K562 (cell line): Measurements from ENCODE around the gene UBXN11. TPM values are rescaled to one million over a fixed set of nuclear protein-coding genes. Genes with fewer than 3 reads are reported as not detected.

Experiments
- DDX20 ChIP-seq: fragments of 450-650 bp; IDR thresholded peaks from 2 replicates; pipeline ENCODE4 v1.6.1; 2016; ENCODE audit warnings: missing genetic modification characterization, low read depth, mild to moderate bottlenecking, missing compliant biosample characterization, moderate library complexity
- EP400 ChIP-seq: fragments of 450-650 bp; IDR thresholded peaks from 2 replicates; pipeline ENCODE4 v1.6.1; 2017; ENCODE audit warnings: antibody characterized with exemption, mild to moderate bottlenecking, moderate library complexity
- HDAC2 ChIP-seq: fragments of 450-650 bp; IDR thresholded peaks from 2 replicates; pipeline ENCODE4 v1.6.1; 2016; ENCODE audit warnings: mild to moderate bottlenecking
- JUND ChIP-seq, 2 experiments: IDR thresholded peaks; 2 replicates in 1 of 2; 3 replicates in 1 of 2; pipeline ENCODE4 v1.6.1; 2011; ENCODE audit warnings: borderline replicate concordance in 2 of 2, low read depth in 2 of 2, low read length in 2 of 2, improper control_type of control experiment in 1 of 2, missing biosample characterization in 1 of 2, missing genetic modification characterization in 1 of 2, missing genetic modification reagents in 1 of 2
- LARP7 ChIP-seq: fragments of 450-650 bp; IDR thresholded peaks from 2 replicates; pipeline ENCODE4 v1.6.1; 2016
- SMARCB1 ChIP-seq: IDR thresholded peaks from 2 replicates; pipeline ENCODE4 v1.6.1; 2011; ENCODE audit warnings: improper control_type of control experiment, low read depth; ENCODE audit not compliant: insufficient read length
- SREBF2 ChIP-seq: sonication (generic); formaldehyde crosslinking; IDR thresholded peaks from 2 replicates; pipeline ENCODE4 v1.4.0; 2020; ENCODE audit warnings: mild to moderate bottlenecking, missing genetic modification reagents
- YY1 ChIP-seq, 3 experiments: IDR thresholded peaks; 2 replicates each; pipeline ENCODE4 v1.6.1; 2011; ENCODE audit warnings: low read length in 2 of 3, mild to moderate bottlenecking in 2 of 3, moderate library complexity in 2 of 3, borderline replicate concordance in 1 of 3, control low read depth in 1 of 3, low read depth in 1 of 3; ENCODE audit not compliant: insufficient read depth in 3 of 3, insufficient replicate concordance in 2 of 3, control insufficient read depth in 1 of 3, insufficient read length in 1 of 3; ENCODE audit errors: extremely low read depth in 1 of 3
- ZNF12 ChIP-seq: sonication (generic); formaldehyde crosslinking; IDR thresholded peaks from 2 replicates; pipeline ENCODE4 v1.4.0; 2020; ENCODE audit warnings: mild to moderate bottlenecking, missing genetic modification reagents
- ZNF174 ChIP-seq: fragments of 250-450 bp; sonication (Bioruptor Pico); IDR thresholded peaks from 2 replicates; pipeline ENCODE4 v1.4.0; 2020; ENCODE audit warnings: mild to moderate bottlenecking
- ZNF695 ChIP-seq: fragments of 450-650 bp; formaldehyde crosslinking; IDR thresholded peaks from 2 replicates; pipeline ENCODE4 v1.4.0; 2020; ENCODE audit warnings: mild to moderate bottlenecking, moderate library complexity
- polyA plus RNA-seq, 8 experiments: library from polyadenylated mRNA; depleted of rRNA in 4 of 8; stranded (reverse) in 5 of 8; unstranded in 3 of 8; fragments of >200 nt; fragmentation: Nextera tagmentation in 2 of 8; fragmentation: Illumina TruSeq in 1 of 8; extraction: Ambion mirVana in 2 of 8; extraction: Trizol in 1 of 8; gene quantifications; 2 replicates each; pipeline versions ENCODE4 v1.2.1 to v1.2.3, GENCODE V29; 2011 to 2014; ENCODE audit warnings: inconsistent platforms in 1 of 8, missing spikeins in 1 of 8
- total RNA-seq, 7 experiments: library from RNA; depleted of rRNA in 6 of 7; stranded (reverse); fragments of >200 nt in 6 of 7; fragmentation: Illumina TruSeq in 2 of 7; extraction: Trizol in 2 of 7; gene quantifications; 2 replicates each; pipeline versions ENCODE4 v1.2.1 to v1.2.3, GENCODE V29; 2011 to 2021; ENCODE audit warnings: low replicate concordance in 1 of 7
- TF ChIP-seq, protein P1 (sequence below), 2 experiments: fragments of 450-650 bp; IDR thresholded peaks; 2 replicates each; pipeline ENCODE4 v1.6.1; 2016; ENCODE audit warnings: mild to moderate bottlenecking in 2 of 2, borderline replicate concordance in 1 of 2, low read depth in 1 of 2, moderate library complexity in 1 of 2
- TF ChIP-seq, protein P2 (sequence below): sonication (generic); formaldehyde crosslinking; IDR thresholded peaks from 2 replicates; pipeline ENCODE4 v1.9.0; 2022; ENCODE audit warnings: mild to moderate bottlenecking, missing genetic modification reagents
- TF ChIP-seq, protein P3 (sequence below): fragments of 150-350 bp; conservative IDR thresholded peaks from 2 replicates; pipeline ENCODE4 v1.6.1; 2014; ENCODE audit warnings: low read length

UBXN11 gene
- total and polyA plus RNA-seq, 9 of the 15 experiments (the other 6 are each of a cell fraction or from before 2014, with no cell fraction given) = 0.48 to 34.3 (median 11.3) TPM

DNA sequence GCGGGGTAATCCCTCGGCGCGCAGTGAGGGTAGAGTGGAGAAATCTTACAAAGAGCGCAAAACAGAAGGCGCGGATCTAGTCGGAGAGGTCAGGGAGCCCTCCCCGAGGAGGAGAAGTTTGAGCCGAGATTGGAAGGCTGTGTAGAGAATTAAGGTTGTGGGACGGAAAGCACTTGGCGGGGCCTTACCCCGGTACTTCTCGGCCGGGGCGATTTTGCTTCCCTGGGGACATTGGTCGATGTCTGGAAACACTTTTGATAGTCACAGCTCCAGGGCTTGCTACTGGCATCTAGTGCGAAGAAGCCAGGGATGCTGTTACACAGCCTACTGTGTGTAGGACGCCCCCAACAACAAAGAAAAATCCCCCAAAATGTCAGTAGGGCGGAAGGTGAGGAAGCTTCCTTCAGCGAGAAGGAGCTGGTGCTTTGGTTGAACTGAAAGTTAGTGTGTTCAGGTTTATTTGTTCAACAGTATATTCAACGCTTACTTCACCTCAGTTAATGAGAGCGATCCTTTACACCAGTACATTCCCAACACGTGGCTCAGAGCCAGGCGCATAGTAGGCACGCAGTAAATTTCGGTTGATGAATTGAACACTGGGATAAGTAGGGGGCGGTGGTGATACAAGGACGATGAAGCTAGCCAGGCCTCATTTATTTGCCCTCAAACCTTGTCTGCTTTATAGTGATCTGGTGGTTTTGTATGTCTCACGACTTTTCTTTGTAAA, 71.6 kb downstream of the UBXN11 start (continued):
- TF ChIP-seq, protein P1, sequence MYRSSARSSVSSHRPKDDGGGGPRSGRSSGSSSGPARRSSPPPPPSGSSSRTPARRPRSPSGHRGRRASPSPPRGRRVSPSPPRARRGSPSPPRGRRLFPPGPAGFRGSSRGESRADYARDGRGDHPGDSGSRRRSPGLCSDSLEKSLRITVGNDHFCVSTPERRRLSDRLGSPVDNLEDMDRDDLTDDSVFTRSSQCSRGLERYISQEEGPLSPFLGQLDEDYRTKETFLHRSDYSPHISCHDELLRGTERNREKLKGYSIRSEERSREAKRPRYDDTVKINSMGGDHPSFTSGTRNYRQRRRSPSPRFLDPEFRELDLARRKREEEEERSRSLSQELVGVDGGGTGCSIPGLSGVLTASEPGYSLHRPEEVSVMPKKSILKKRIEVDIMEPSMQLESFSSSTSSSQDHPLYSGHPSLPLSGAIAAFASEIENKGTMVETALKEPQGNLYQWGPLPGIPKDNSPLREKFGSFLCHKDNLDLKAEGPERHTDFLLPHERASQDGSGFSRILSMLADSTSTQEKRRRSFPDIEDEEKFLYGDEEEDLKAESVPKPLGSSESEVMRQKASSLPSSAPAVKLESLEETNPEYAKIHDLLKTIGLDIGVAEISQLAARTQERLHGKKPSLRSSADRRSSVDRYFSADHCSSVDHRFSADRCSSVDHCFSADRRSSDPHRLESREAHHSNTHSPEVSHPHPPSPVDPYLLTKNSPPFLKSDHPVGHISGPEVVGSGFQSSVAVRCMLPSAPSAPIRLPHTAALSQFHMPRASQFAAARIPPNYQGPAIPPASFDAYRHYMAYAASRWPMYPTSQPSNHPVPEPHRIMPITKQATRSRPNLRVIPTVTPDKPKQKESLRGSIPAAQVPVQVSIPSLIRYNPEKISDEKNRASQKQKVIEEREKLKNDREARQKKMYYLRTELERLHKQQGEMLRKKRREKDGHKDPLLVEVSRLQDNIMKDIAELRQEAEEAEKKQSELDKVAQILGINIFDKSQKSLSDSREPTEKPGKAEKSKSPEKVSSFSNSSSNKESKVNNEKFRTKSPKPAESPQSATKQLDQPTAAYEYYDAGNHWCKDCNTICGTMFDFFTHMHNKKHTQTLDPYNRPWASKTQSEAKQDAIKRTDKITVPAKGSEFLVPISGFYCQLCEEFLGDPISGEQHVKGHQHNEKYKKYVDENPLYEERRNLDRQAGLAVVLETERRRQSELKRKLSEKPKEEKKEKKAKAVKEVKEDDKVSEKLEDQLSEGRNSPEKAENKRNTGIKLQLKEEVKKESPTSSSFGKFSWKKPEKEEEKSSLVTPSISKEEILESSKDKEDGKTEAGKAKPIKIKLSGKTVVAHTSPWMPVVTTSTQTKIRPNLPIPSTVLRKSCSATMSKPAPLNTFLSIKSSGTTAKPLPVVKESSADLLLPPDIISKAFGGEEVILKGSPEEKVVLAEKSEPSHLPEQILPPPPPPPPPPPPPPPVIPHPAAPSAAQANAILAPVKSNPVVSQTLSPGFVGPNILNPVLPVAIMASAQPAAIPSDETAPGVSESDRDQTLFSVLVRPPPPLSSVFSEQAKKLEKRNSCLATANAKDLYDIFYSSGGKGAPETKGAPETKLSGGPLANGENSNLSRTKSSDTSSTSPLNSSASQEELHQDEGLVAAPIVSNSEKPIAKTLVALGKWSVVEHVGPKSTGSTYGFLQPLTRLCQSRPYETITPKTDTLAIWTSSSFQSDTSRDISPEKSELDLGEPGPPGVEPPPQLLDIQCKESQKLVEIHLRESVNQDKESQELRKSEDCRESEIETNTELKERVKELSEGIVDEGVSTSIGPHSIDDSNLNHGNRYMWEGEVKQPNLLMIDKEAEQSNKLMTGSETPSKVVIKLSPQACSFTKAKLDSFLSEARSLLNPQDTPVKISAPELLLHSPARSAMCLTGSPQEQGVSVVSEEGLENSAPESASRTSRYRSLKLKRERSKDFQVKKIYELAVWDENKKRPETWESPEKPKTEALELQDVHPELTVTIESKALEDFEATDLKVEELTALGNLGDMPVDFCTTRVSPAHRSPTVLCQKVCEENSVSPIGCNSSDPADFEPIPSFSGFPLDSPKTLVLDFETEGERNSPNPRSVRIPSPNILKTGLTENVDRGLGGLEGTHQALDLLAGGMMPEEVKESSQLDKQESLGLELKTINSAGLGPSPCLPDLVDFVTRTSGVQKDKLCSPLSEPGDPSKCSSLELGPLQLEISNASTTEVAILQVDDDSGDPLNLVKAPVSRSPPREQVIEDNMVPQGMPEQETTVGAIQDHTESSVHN (IDR thresholded peaks at IDR 0.05; ENCODE audit: borderline replicate concordance in 1 of 2, low read depth in 1 of 2) = no peak
- TF ChIP-seq, protein P2, sequence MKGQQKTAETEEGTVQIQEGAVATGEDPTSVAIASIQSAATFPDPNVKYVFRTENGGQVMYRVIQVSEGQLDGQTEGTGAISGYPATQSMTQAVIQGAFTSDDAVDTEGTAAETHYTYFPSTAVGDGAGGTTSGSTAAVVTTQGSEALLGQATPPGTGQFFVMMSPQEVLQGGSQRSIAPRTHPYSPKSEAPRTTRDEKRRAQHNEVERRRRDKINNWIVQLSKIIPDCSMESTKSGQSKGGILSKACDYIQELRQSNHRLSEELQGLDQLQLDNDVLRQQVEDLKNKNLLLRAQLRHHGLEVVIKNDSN (CRISPR knock-in tag) = peak; percentile 34; the same call in 1 of the 2 replicates
- TF ChIP-seq EP400 = peak; percentile 31
- TF ChIP-seq LARP7 = peak; percentile 76; the same call in 1 of the 2 replicates
- TF ChIP-seq ZNF12 (CRISPR knock-in tag) = peak; percentile 85; the same call in 1 of the 2 replicates
- TF ChIP-seq ZNF174 (CRISPR knock-in tag) = no peak
- no peak for TF ChIP-seq YY1 (IDR thresholded peaks at IDR 0.05; ENCODE audit: borderline replicate concordance in 1 of 3, control insufficient read depth in 1 of 3, extremely low read depth in 1 of 3, insufficient read depth in 3 of 3, insufficient read length in 1 of 3, insufficient replicate concordance in 2 of 3, low read depth in 1 of 3, low read length in 2 of 3)
- no peak for TF ChIP-seq DDX20 (tag)
- no peak for TF ChIP-seq SMARCB1
- no peak for TF ChIP-seq JUND (IDR thresholded peaks at IDR 0.05; ENCODE audit: borderline replicate concordance, low read depth, low read length)
- TF ChIP-seq JUND (tag; IDR thresholded peaks at IDR 0.05; ENCODE audit: borderline replicate concordance, low read depth, low read length) = peak; percentile 27; the same call in 1 of the 3 replicates
- 0 out of 2 replicates have a peak, but pooled peaks have one; percentile 60 for TF ChIP-seq SREBF2 (CRISPR knock-in tag)
- TF ChIP-seq ZNF695 = no peak
- peak; percentile 12; the same call in 1 of the 2 replicates for TF ChIP-seq HDAC2
- TF ChIP-seq, protein P3, sequence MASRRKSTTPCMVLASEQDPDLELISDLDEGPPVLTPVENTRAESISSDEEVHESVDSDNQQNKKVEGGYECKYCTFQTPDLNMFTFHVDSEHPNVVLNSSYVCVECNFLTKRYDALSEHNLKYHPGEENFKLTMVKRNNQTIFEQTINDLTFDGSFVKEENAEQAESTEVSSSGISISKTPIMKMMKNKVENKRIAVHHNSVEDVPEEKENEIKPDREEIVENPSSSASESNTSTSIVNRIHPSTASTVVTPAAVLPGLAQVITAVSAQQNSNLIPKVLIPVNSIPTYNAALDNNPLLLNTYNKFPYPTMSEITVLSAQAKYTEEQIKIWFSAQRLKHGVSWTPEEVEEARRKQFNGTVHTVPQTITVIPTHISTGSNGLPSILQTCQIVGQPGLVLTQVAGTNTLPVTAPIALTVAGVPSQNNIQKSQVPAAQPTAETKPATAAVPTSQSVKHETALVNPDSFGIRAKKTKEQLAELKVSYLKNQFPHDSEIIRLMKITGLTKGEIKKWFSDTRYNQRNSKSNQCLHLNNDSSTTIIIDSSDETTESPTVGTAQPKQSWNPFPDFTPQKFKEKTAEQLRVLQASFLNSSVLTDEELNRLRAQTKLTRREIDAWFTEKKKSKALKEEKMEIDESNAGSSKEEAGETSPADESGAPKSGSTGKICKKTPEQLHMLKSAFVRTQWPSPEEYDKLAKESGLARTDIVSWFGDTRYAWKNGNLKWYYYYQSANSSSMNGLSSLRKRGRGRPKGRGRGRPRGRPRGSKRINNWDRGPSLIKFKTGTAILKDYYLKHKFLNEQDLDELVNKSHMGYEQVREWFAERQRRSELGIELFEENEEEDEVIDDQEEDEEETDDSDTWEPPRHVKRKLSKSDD = 0 out of 2 replicates have a peak, but pooled peaks have one; percentile 19
